UCSD-AML1 (cell line): ENCODE data around the gene MACROD2.
"Not testable (repeated sequence)": the region's sequence is repeated elsewhere in the genome, so short reads cannot be mapped to it uniquely, and the experiment has no call there.

ENCODE experiments used
- DNase-seq: peaks from one replicate; lab custom pipeline; 2025; ENCODE audit not compliant: unreplicated experiment; lab: John Stamatoyannopoulos, UW

Gene MACROD2

DNA sequence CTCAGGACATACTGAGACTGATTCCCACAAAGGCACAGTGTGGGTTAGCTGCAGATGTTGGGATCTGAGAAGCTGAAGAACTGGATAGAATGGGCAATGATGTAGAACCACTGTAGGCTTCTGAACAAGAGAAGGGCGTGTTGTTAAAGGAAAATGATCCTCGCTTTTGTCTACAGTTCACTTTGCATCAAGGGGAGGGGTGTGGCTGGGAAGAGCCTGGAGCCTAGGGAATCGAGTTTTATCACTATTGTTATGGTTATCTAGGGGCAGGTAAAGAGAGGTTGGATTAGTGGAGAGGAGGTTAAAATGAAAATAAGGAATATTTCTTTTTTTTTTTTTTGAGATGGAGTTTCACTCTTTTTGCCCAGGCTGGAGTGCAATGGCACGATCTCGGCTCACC is 1809.8 kb downstream of the MACROD2 start:
- no peak for DNase-seq

- DNase-seq: no peak
Observed at GRCh38 chr20:15806105-15806504, 1810.8 kb downstream of the MACROD2 start.

DNA sequence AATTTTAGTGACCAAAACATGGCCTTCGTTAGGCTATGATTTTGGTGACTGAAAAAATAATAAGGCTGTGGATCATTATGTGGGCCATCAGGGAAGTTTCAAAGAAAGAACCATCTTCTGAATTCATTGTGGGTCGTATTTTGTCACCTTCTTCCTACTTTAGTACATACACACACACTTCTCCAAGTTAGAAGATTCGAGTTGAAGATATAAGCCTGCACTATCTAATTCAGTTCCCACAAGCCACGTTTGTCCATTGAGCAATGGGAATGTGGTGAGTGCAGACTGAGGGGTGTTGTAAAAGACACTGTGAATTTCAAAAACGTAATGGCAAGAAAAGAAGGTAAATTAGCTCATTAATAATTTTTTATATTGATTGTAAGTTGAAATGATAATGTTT is 1812.0 kb downstream of the MACROD2 start:
- no peak for DNase-seq

GRCh38 chr20:15807771-15808170 is 1812.5 kb downstream of the MACROD2 start:
- DNase-seq: not testable (repeated sequence)

DNA sequence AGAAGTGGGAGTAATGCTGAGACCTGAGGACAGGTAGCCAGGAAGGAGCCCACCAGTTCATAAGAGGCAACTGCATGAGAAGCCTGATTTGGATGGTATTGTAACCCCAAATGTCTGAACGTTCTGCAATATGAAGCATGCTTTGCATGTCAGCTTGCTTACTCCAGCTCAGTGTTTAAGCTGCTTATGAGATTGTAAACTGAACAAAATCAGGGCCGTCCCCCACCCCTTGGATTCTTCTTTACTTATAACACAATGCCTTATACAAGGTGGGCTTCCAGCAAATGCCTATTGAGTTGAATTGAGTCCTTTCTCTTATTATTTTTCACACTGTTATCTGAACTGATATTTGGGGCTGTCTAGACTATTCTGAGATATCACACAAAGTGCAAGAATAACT is 1816.6 kb downstream of the MACROD2 start:
- no peak for DNase-seq

GRCh38 chr20:15812696-15813095 is 1817.4 kb downstream of the MACROD2 start:
- DNase-seq: no peak

GRCh38 chr20:15814360-15814759 is 1819.0 kb downstream of the MACROD2 start:
- no peak for DNase-seq

DNA sequence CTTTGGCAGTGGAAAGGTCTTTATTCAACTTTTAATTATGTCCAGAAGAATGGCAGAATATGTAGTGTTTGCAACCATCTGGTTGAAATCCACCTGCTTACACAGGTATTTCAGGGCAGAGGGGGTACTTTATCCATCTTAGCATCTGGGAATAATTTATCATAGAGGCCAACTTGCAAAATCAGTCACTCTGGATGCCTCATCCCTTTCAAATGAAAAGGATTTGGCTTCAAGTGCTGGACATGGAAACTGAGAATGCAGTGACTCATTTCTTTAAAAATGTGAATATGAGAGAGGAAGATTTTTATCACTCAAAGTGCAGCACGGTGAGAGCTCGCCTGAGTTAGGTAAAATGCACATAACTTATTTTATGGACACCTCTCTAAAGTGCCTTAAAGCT is 1819.6 kb downstream of the MACROD2 start:
- no peak for DNase-seq

- no peak for DNase-seq
Observed at GRCh38 chr20:15817351-15817750, 1822.0 kb downstream of the MACROD2 start.

DNA sequence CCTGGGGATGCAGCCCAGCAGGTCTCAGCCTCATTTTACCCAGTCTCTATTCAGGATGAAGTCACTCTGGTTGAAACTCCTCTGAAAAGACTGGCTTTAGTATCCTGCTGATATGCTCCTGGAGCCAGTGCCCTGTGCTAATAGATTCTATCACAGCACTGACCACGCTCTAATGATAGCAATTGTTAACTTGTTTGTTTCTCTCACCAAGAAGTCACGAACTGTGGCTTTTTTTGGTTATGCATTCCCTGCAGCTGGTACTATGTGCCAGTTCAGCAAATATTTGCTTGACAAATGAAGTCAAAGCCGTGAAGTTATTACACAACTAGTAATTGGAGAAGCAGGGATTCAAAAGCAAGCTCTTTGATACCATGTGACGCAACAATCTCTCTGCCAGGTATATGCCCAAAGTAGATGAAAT is 1823.3 kb downstream of the MACROD2 start:
- no peak for DNase-seq

- no peak for DNase-seq
Observed at GRCh38 chr20:15823718-15824117, 1828.4 kb downstream of the MACROD2 start.

- no peak for DNase-seq
Observed at GRCh38 chr20:15827628-15828027, 1832.3 kb downstream of the MACROD2 start.

DNA sequence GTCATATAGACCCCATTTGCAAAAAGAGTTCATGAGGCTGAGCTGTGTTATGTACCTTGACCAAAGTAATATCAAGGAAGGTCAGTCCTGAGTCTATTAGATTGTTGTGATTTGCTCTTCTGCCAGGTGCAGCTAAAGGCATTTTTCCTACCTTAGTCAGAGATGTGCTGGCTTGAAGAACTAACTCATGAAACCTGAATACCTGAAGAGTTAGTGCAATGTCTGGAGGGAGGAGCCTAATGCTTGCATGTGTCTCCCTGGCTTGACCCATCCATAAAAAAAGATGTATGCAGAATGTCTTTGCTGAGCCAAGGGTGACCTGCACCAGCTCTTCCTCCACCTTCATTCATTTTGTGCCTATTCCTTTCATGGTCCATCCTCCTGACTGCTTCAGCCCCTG is 1835.9 kb downstream of the MACROD2 start:
- DNase-seq: no peak

- DNase-seq: no peak
Observed at GRCh38 chr20:15832512-15832911, 1837.2 kb downstream of the MACROD2 start.

DNA sequence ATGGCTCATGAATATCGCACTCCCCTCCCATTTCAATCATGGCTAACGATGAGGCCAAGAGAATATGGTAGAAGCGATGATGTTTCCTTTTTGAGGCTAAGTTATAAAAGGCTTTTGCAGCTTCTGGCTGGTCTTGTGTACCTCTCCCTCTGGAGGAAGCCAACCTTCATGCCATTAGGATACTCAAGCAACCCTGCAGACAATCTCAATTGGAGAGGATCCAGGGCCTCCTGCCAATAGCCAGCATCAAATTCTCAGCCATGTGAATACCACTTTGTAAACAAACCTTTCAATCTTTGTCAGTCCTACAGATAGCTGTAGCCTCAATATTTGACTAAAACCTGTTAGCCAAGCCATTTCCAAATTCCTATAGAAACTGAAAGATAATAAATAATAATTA is 1839.5 kb downstream of the MACROD2 start:
- DNase-seq: no peak

GRCh38 chr20:15835811-15836210 is 1840.5 kb downstream of the MACROD2 start:
- DNase-seq: no peak

DNA sequence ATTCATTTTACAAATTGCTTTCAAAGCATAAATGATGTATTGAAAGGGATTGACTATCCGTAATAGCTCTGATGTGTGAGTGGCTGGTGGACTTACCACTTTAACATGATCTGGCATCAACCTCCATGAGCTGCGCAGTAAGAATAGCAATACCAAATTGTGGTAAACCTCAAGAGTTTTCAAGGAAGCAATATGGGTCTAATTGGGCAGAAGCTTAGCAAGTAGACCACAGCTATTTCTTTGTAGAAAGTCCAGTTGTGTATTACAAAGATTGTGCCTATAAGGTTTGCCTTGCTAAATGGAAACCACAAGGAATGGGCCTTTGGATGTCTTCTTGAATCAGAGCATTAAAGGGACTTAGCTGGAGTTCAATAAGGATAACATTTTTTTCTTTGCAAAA is 1841.3 kb downstream of the MACROD2 start:
- DNase-seq: no peak

DNA sequence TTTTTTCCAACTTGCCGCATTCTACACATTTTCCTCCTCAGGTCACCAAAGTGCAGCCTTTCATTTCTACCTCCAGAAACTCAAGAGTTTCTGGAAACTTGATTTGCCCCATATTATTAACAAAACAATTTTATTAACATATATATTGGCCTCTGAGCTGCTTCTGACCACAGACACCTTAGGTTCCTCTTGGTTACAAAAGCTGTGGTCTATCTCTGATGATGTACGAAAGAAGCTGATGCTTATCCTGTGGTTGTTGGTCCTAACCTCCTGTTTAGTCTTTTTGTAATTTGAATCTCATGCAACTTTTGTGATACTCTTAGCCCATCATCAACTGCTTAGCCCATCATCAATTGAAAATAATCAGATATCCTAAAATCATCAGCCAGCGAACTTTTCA is 1842.2 kb downstream of the MACROD2 start:
- DNase-seq: no peak

DNA sequence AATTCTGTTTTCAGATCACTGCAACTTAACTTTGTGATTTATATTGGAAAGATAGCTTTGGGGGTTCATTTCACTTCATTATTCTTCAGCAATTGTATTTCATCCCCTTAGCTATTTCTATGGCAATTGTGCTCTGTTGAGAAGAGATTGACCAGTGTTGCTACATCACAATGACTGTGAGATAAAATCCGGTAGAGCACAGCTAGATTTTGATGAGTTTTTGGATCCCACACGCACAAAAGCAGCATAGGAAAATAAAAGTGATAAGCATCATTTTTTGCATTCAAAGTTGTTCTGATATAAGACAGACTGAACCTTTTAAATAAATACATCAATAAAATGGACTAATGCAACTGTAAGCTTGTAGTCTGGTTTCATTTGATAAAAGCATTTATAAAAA is 1843.2 kb downstream of the MACROD2 start:
- DNase-seq: no peak

DNA sequence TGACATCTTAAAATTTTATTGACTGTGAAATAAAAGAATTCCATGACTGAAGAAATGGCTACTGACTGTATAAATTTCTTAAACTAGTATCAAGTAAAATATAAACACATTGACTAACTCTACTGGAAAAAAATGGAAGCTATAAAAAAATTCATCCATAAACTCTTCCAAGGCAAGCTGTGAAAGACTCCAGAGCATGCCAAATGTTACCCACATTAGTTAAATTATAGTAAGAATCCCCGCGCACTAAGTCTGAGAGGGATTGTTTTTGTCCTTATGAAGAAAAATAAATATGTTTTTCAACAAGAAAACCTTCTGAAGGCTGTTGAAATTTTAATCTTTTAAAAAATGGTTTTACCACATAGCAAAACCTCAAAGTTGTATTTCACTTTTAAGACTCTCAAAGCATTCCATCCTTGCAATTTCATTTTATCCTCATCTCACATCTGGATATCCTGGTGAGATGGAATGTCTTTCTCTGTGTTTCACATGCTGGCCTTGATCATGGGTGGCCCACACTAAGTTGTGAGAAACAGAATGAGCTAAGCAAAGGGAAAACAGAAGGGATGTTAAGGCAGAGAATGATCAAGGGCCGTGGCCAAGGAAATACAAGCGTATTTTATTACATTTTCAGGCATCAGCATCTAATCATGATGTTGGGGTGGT is 1845.5 kb downstream of the MACROD2 start:
- DNase-seq: no peak

DNA sequence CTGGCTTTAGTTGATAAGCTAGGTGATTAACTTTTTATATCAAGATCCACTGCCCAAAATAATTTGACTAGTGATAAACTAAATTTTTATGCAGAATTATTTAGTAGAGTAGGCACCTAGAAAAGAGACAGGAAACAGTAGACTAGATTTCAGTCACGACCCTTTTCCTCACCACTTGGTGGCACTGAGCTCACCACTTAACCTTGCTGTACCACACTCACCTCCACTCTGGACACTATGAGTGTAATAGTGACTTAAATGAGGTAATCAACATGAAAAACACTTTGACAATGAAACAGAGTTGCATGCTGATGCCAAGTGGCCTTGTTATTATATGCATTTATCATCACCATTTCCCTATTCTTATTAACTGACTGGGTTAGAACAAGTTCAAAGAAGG is 1847.6 kb downstream of the MACROD2 start:
- DNase-seq: no peak

- no peak for DNase-seq
Observed at GRCh38 chr20:15843777-15844176, 1848.5 kb downstream of the MACROD2 start.

DNA sequence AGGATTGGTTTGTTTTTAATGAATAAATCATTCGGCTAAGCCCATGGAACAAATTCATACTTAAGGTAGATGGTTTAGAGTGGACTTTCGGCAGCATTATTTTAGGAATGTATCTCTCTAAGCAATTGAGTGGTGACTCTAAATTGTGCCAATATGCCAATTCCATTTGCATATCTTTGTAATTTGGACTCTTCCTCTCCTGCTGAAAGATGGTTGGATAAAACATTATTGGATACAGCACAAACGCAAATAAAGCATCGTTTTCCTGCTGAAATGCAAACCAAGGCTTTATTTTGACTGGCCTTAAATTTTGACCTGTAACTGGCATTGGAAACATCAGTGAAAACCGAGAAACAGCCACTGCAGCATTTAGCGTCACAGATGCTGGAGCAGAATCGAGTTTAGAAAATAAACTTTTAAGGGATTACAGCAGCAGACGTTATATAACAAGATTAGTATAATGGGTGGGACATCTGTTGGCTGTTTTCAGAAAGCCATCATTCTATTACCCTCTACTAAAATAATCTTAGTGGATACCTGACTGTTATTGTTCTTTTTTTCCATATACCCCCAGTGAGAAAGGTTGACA is 1852.0 kb downstream of the MACROD2 start:
- no peak for DNase-seq
